Esophagus squamous epithelium (tissue), 5 donors: Measurements from ENCODE around the gene TMEM63B. TPM values are rescaled to one million over a fixed set of nuclear protein-coding genes. Genes with fewer than 3 reads are reported as not detected.

Source experiments
- DNase-seq: peaks from one replicate; lab custom pipeline; 2025; lab: John Stamatoyannopoulos, UW
- H3K27ac ChIP-seq, 4 donors: fragments of 200-600 bp; sonication (generic); one replicate each; pipeline ENCODE4 v1.5.1; 2016 to 2019; ENCODE audit warnings: mild to moderate bottlenecking in 1 of 4
- H3K27me3 ChIP-seq, 4 donors: fragments of 200-600 bp; sonication (generic); 1 replicate in 3 of 4; 2 replicates in 1 of 4; pipeline versions ENCODE4 v1.5.1 to v1.6.0; 2017 to 2021; ENCODE audit warnings: antibody characterized with exemption in 1 of 4
- H3K36me3 ChIP-seq, 3 donors: fragments of 200-600 bp; sonication (generic); one replicate each; pipeline ENCODE4 v1.5.1; 2016 to 2019
- H3K4me1 ChIP-seq, 3 donors: fragments of 200-600 bp; sonication (generic); one replicate each; pipeline ENCODE4 v1.5.1; 2017 to 2019
- H3K4me3 ChIP-seq, 4 donors: fragments of 200-600 bp; sonication (generic); 1 replicate in 3 of 4; 2 replicates in 1 of 4; pipeline ENCODE4 v1.5.1; 2016 to 2019; ENCODE audit warnings: mild to moderate bottlenecking in 2 of 4, moderate library complexity in 1 of 4
- H3K9me3 ChIP-seq, 3 donors: fragments of 200-600 bp; sonication (generic); one replicate each; pipeline ENCODE4 v1.5.1; 2016 to 2019
- CTCF ChIP-seq, 6 experiments: fragments of 450-650 bp in 4 of 6; fragments of 200-600 bp in 2 of 6; sonication (generic) in 2 of 6; IDR thresholded peaks; one replicate each; pipeline ENCODE4 v1.5.1; 2016 to 2019; ENCODE audit warnings: antibody characterized with exemption in 6 of 6, mild to moderate bottlenecking in 4 of 6, moderate library complexity in 4 of 6
- POLR2A ChIP-seq, 4 donors: fragments of 450-650 bp; IDR thresholded peaks; one replicate each; pipeline ENCODE4 v1.6.1; 2017; ENCODE audit warnings: antibody characterized with exemption in 4 of 4, mild to moderate bottlenecking in 4 of 4, moderate library complexity in 3 of 4
- WGBS, 2 donors: methylation state at CpG; one replicate each; pipeline ENCODE4 v1.1.5; 2018; 5-methylcytosine and 5-hydroxymethylcytosine counted together
- intact Hi-C: fragments of 100-400 bp; cut with DNase I; formaldehyde crosslinking; loops from one replicate; pipeline ENCODE4 v1.15.0; 2022
- total RNA-seq, 4 donors: library from RNA; depleted of rRNA; stranded (reverse); fragments of >200 nt; gene quantifications; one replicate each; pipeline ENCODE4 v1.1.0, GENCODE V29; 2016
- donor health status: DM: yes; HTN: yes; CAD: no.

The TMEM63B gene
- total RNA-seq, 4 donors from 2014 or later = 27.8 to 56.3 (median 45.5) TPM

- H3K4me1 ChIP-seq = no peaks in the 10 kb centered on the region
- 53 to 58% methylated on average over 5 to 8 of the region's 8 CpGs for WGBS, 2 donors
- H3K36me3 ChIP-seq = no peaks in the 10 kb centered on the region
- DNase-seq = no peak
- no peak overlapping the region for H3K27ac ChIP-seq
- no peaks in the 10 kb centered on the region for H3K9me3 ChIP-seq
- intact Hi-C loops = no loop called here
- TF ChIP-seq POLR2A (IDR thresholded peaks at IDR 0.05) = no peak
- TF ChIP-seq CTCF (IDR thresholded peaks at IDR 0.05) = no peak
- no peak overlapping the region for H3K4me3 ChIP-seq
- peaks cover 0 to 42% (median 0%) of the 10 kb centered on the region in 4 donors for H3K27me3 ChIP-seq
Measured at GRCh38 chr6:44161997-44162338, 34.6 kb downstream of the TMEM63B start.

- Histone ChIP-seq H3K27me3 (peaks cover 0 to 42% (median 0%) of the 10 kb centered on the region in 4 donors), H3K36me3 (no peaks in the 10 kb centered on the region), H3K4me3 (no peak overlapping the region), H3K4me1 (no peaks in the 10 kb centered on the region), H3K27ac (no peak overlapping the region), H3K9me3 (no peaks in the 10 kb centered on the region)
- WGBS, 2 donors = 71 to 81% methylated on average over 8 of the region's 8 CpGs
- no peak for DNase-seq
- intact Hi-C loops = no loop called here
- TF ChIP-seq CTCF (IDR thresholded peaks at IDR 0.05) (no peak), POLR2A (IDR thresholded peaks at IDR 0.05) (no peak)
Measured at GRCh38 chr6:44162876-44163625, 35.7 kb downstream of the TMEM63B start.

GRCh38 chr6:44166116-44166515, 38.8 kb downstream of the TMEM63B start:
- peaks cover 0 to 12% (median 8%) of the 10 kb centered on the region in 3 donors for H3K4me1 ChIP-seq
- intact Hi-C loops = no loop called here
- no peak for DNase-seq
- 51 to 65% methylated on average over 7 of the region's 7 CpGs for WGBS, 2 donors
- no peaks in the 10 kb centered on the region for H3K36me3 ChIP-seq
- no peak overlapping the region for H3K4me3 ChIP-seq
- no peak overlapping the region for H3K27ac ChIP-seq
- TF ChIP-seq CTCF (IDR thresholded peaks at IDR 0.05) (no peak), POLR2A (IDR thresholded peaks at IDR 0.05) (no peak)
- H3K27me3 ChIP-seq = peaks cover 0 to 49% (median 0%) of the 10 kb centered on the region in 4 donors
- no peaks in the 10 kb centered on the region for H3K9me3 ChIP-seq

- intact Hi-C loops = no loop called here
- Histone ChIP-seq H3K27me3 (peaks cover 0 to 50% (median 0%) of the 10 kb centered on the region in 4 donors), H3K27ac (no peak overlapping the region), H3K4me3 (no peak overlapping the region), H3K4me1 (peaks cover 0 to 12% (median 8%) of the 10 kb centered on the region in 3 donors), H3K9me3 (no peaks in the 10 kb centered on the region), H3K36me3 (no peaks in the 10 kb centered on the region)
- TF ChIP-seq POLR2A (IDR thresholded peaks at IDR 0.05) = no peak
- DNase-seq = no peak
- 32 to 50% methylated on average over 13 to 14 of the region's 16 CpGs for WGBS, 2 donors
Measured at GRCh38 chr6:44166591-44167184, 39.3 kb downstream of the TMEM63B start.

GRCh38 chr6:44167567-44167966, 40.2 kb downstream of the TMEM63B start:
- Histone ChIP-seq H3K27me3 (peaks cover 0 to 47% (median 0%) of the 10 kb centered on the region in 4 donors), H3K4me3 (no peak overlapping the region), H3K27ac (no peak overlapping the region), H3K9me3 (no peaks in the 10 kb centered on the region), H3K4me1 (peaks cover 0 to 14% (median 8%) of the 10 kb centered on the region in 3 donors), H3K36me3 (no peaks in the 10 kb centered on the region)
- intact Hi-C loops = no loop called here
- TF ChIP-seq CTCF (IDR thresholded peaks at IDR 0.05) (no peak), POLR2A (IDR thresholded peaks at IDR 0.05) (no peak)
- 88 to 100% methylated on average over 1 of the region's 1 CpG for WGBS, 2 donors
- DNase-seq = no peak
